HG02610 (cell line): ENCODE data around the gene PPP1R2.

Experiments used
- ATAC-seq: cut with Tn5 transposase; IDR thresholded peaks from one replicate; pipeline ENCODE4 v1.9.1; 2021; ENCODE audit warnings: mild to moderate bottlenecking, moderate library complexity; ENCODE audit not compliant: unreplicated experiment

The PPP1R2 gene

GRCh38 chr3:195566797-195567196 lies 23.7 kb upstream of the PPP1R2 start:
- no peak for ATAC-seq

GRCh38 chr3:195565716-195566115 lies 22.6 kb upstream of the PPP1R2 start:
- ATAC-seq, result no peak

- no peak for ATAC-seq
These were observed 20.2 kb upstream of the PPP1R2 start for GRCh38 chr3:195563317-195563716.

- no peak for ATAC-seq
These were observed 16.7 kb upstream of the PPP1R2 start for GRCh38 chr3:195559723-195560409.

- no peak for ATAC-seq
These were observed 15.5 kb upstream of the PPP1R2 start for GRCh38 chr3:195558602-195559001.

- ATAC-seq, result no peak
These were observed 14.2 kb upstream of the PPP1R2 start for GRCh38 chr3:195557322-195557721.

GRCh38 chr3:195556390-195556789 lies 13.3 kb upstream of the PPP1R2 start:
- ATAC-seq, result no peak

- ATAC-seq, result no peak
These were observed 12.0 kb upstream of the PPP1R2 start for GRCh38 chr3:195555110-195555509.

GRCh38 chr3:195554458-195554857 lies 11.3 kb upstream of the PPP1R2 start:
- no peak for ATAC-seq

- ATAC-seq, result no peak
These were observed 10.1 kb upstream of the PPP1R2 start for GRCh38 chr3:195553268-195553667.

GRCh38 chr3:195551381-195551978 lies 8.4 kb upstream of the PPP1R2 start:
- ATAC-seq, result no peak

- no peak for ATAC-seq
These were observed 7.6 kb upstream of the PPP1R2 start for GRCh38 chr3:195550723-195551122.

- ATAC-seq, result peak; percentile 44
These were observed 6.9 kb upstream of the PPP1R2 start for GRCh38 chr3:195549931-195550519.

GRCh38 chr3:195548987-195549386 lies 5.9 kb upstream of the PPP1R2 start:
- ATAC-seq, result no peak

- ATAC-seq, result no peak
These were observed 5.4 kb upstream of the PPP1R2 start for GRCh38 chr3:195548501-195548900.

GRCh38 chr3:195548006-195548405 lies 4.9 kb upstream of the PPP1R2 start:
- no peak for ATAC-seq

GRCh38 chr3:195546130-195546560 lies 3.0 kb upstream of the PPP1R2 start:
- no peak for ATAC-seq

- no peak for ATAC-seq
These were observed 1.5 kb upstream of the PPP1R2 start for GRCh38 chr3:195544634-195545033.

GRCh38 chr3:195544230-195544536 lies 1.1 kb upstream of the PPP1R2 start:
- no peak for ATAC-seq

GRCh38 chr3:195543500-195544229 lies 540 bp upstream of the PPP1R2 start:
- peak; percentile 19 for ATAC-seq

GRCh38 chr3:195542316-195542697 lies 818 bp downstream of the PPP1R2 start:
- no peak for ATAC-seq

- no peak for ATAC-seq
These were observed 2.6 kb downstream of the PPP1R2 start for GRCh38 chr3:195540511-195540910.
